ENCODE data around the gene GGACT.

DNA sequence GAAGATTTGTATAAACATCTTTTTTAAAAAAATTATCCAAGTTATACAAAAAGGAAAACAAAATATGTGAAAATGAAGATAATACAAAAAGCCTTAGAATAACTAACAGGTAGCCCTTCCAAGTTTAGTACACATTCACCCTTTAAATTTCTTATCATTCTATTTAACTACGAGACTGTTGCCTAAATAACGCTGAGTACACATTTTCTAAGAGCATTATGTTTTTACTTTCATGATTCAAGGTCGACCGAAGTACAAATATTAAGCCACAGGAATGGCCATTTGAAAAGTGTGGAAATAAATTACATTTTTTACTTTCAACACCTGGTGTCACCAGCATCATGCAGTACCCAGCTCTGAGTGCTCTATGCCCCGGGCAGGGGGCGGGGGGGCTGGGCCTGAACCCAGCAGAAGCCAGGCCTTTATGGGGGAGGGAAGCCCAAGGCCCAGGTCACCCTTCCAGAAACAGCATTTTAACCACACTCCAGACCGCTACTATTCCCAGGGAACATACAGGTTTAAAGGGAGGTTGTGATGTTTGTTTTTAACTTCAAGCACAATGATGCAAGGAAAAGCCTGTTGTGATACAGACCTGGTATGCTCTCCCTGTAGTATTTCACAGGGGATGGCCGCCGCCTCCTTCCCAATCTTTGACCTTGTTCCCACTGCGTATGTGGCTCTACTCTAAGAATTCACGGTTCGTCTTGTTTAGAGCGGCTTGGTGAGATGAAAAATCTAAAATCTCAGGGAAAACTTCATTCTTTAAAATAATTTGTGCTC, 24.0 kb downstream of the GGACT start:
- TF ChIP-seq EZH2 (IDR thresholded peaks at IDR 0.05; ENCODE audit: borderline replicate concordance), result no peak
- TF ChIP-seq, protein P1, sequence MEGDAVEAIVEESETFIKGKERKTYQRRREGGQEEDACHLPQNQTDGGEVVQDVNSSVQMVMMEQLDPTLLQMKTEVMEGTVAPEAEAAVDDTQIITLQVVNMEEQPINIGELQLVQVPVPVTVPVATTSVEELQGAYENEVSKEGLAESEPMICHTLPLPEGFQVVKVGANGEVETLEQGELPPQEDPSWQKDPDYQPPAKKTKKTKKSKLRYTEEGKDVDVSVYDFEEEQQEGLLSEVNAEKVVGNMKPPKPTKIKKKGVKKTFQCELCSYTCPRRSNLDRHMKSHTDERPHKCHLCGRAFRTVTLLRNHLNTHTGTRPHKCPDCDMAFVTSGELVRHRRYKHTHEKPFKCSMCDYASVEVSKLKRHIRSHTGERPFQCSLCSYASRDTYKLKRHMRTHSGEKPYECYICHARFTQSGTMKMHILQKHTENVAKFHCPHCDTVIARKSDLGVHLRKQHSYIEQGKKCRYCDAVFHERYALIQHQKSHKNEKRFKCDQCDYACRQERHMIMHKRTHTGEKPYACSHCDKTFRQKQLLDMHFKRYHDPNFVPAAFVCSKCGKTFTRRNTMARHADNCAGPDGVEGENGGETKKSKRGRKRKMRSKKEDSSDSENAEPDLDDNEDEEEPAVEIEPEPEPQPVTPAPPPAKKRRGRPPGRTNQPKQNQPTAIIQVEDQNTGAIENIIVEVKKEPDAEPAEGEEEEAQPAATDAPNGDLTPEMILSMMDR (IDR thresholded peaks at IDR 0.05; ENCODE audit: poor library complexity), result no peak

Data from hepatocyte (in vitro differentiated cells).